Esophagus squamous epithelium (tissue), 4 donors: ENCODE results near the gene CTIF.

Experiments used
- POLR2A ChIP-seq, 4 donors: fragments of 450-650 bp; IDR thresholded peaks; one replicate each; pipeline ENCODE4 v1.6.1; 2017; ENCODE audit warnings: antibody characterized with exemption in 4 of 4, mild to moderate bottlenecking in 4 of 4, moderate library complexity in 3 of 4
- TF ChIP-seq, protein P1 (sequence below), 6 experiments: fragments of 450-650 bp in 4 of 6; fragments of 200-600 bp in 2 of 6; sonication (generic) in 2 of 6; IDR thresholded peaks; one replicate each; pipeline ENCODE4 v1.5.1; 2016 to 2019; ENCODE audit warnings: antibody characterized with exemption in 6 of 6, mild to moderate bottlenecking in 4 of 6, moderate library complexity in 4 of 6

DNA sequence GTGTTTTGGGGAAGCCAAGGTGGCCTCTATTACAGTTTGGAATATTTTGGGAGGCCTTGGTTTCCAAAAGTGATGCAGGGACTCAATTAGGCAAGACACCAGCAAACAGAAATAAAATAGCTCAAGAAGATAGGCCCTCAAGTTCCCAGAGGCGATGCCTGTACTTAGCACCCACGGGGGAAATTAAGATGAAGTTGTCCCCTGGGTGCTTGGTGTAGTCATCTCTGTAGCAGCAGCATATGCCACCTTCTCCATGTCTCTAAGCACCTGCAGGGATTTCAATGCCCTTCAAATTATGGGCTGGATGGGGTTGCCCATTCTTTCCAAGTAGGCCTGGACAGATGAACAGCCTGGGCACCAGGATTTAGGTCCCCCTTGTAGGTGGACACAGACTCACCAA lies 185.0 kb downstream of the CTIF start:
- TF ChIP-seq, protein P1, sequence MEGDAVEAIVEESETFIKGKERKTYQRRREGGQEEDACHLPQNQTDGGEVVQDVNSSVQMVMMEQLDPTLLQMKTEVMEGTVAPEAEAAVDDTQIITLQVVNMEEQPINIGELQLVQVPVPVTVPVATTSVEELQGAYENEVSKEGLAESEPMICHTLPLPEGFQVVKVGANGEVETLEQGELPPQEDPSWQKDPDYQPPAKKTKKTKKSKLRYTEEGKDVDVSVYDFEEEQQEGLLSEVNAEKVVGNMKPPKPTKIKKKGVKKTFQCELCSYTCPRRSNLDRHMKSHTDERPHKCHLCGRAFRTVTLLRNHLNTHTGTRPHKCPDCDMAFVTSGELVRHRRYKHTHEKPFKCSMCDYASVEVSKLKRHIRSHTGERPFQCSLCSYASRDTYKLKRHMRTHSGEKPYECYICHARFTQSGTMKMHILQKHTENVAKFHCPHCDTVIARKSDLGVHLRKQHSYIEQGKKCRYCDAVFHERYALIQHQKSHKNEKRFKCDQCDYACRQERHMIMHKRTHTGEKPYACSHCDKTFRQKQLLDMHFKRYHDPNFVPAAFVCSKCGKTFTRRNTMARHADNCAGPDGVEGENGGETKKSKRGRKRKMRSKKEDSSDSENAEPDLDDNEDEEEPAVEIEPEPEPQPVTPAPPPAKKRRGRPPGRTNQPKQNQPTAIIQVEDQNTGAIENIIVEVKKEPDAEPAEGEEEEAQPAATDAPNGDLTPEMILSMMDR (IDR thresholded peaks at IDR 0.05) = no peak
- no peak for TF ChIP-seq POLR2A (IDR thresholded peaks at IDR 0.05)
